Measurements from ENCODE around the gene AHCTF1.

GRCh38 chr1:246790364-246790763 lies 141.4 kb downstream of the AHCTF1 start:
- TF ChIP-seq, protein P1, sequence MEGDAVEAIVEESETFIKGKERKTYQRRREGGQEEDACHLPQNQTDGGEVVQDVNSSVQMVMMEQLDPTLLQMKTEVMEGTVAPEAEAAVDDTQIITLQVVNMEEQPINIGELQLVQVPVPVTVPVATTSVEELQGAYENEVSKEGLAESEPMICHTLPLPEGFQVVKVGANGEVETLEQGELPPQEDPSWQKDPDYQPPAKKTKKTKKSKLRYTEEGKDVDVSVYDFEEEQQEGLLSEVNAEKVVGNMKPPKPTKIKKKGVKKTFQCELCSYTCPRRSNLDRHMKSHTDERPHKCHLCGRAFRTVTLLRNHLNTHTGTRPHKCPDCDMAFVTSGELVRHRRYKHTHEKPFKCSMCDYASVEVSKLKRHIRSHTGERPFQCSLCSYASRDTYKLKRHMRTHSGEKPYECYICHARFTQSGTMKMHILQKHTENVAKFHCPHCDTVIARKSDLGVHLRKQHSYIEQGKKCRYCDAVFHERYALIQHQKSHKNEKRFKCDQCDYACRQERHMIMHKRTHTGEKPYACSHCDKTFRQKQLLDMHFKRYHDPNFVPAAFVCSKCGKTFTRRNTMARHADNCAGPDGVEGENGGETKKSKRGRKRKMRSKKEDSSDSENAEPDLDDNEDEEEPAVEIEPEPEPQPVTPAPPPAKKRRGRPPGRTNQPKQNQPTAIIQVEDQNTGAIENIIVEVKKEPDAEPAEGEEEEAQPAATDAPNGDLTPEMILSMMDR (IDR thresholded peaks at IDR 0.05; ENCODE audit: low read depth, low read length, missing input control): no peak
- TF ChIP-seq YY1 (IDR thresholded peaks at IDR 0.05): no peak
- TF ChIP-seq FOXA1 (IDR thresholded peaks at IDR 0.05): no peak
- TF ChIP-seq RAD21 (IDR thresholded peaks at IDR 0.05): no peak
- TF ChIP-seq, protein P2, sequence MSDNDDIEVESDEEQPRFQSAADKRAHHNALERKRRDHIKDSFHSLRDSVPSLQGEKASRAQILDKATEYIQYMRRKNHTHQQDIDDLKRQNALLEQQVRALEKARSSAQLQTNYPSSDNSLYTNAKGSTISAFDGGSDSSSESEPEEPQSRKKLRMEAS (IDR thresholded peaks at IDR 0.05): no peak
- no peak for TF ChIP-seq ZBTB33 (IDR thresholded peaks at IDR 0.05)
- TF ChIP-seq EGR1 (IDR thresholded peaks at IDR 0.05; ENCODE audit: low read depth in 2 of 2): no peak
- TF ChIP-seq RXRA (IDR thresholded peaks at IDR 0.05): no peak
- TF ChIP-seq REST (IDR thresholded peaks at IDR 0.05): no peak
- no peak for TF ChIP-seq GABPA (IDR thresholded peaks at IDR 0.05 in 1 of 2, conservative IDR thresholded peaks at IDR 0.05 in 1 of 2)
- no peak for TF ChIP-seq JUND (IDR thresholded peaks at IDR 0.05)
- TF ChIP-seq SP1 (IDR thresholded peaks at IDR 0.05): no peak
